Ascending aorta (tissue), 2 donors: Measurements from ENCODE around the gene BAZ2A. TPM values are rescaled to one million over a fixed set of nuclear protein-coding genes. Genes with fewer than 3 reads are reported as not detected.

ENCODE experiments used
- DNase-seq, 2 donors: peaks; one replicate each; pipeline ENCODE4 v3.0.0-alpha.2; 2019; ENCODE audit warnings: low spot score in 2 of 2
- H3K27ac ChIP-seq, 2 donors: fragments of 200-600 bp; sonication (generic); one replicate each; pipeline ENCODE4 v1.5.1; 2016 to 2017; ENCODE audit warnings: mild to moderate bottlenecking in 1 of 2
- H3K27me3 ChIP-seq: fragments of 200-600 bp; sonication (generic); one replicate; pipeline ENCODE4 v1.5.1; 2017
- H3K36me3 ChIP-seq, 2 donors: fragments of 200-600 bp; sonication (generic); one replicate each; pipeline ENCODE4 v1.5.1; 2016
- H3K4me1 ChIP-seq, 2 donors: fragments of 200-600 bp; sonication (generic); one replicate each; pipeline ENCODE4 v1.5.1; 2016 to 2017; ENCODE audit warnings: mild to moderate bottlenecking in 1 of 2
- H3K4me3 ChIP-seq, 2 donors: fragments of 200-600 bp; sonication (generic); one replicate each; pipeline ENCODE4 v1.5.1; 2016 to 2017; ENCODE audit warnings: mild to moderate bottlenecking in 1 of 2
- H3K9me3 ChIP-seq, 2 donors: fragments of 200-600 bp; sonication (generic); one replicate each; pipeline ENCODE4 v1.5.1; 2016
- CTCF ChIP-seq, 3 experiments: fragments of 200-600 bp in 2 of 3; fragments of 450-650 bp in 1 of 3; sonication (generic) in 2 of 3; IDR thresholded peaks; one replicate each; pipeline ENCODE4 v1.5.1; 2016 to 2019; ENCODE audit warnings: antibody characterized with exemption in 3 of 3, mild to moderate bottlenecking in 1 of 3, moderate library complexity in 1 of 3
- intact Hi-C: fragments of 100-400 bp; cut with DNase I; formaldehyde crosslinking; loops from one replicate; pipeline ENCODE4 v1.15.1; 2023
- total RNA-seq: library from RNA; depleted of rRNA; stranded (reverse); fragments of >200 nt; gene quantifications from one replicate; pipeline ENCODE4 v1.1.0, GENCODE V29; 2016

Gene BAZ2A
- total RNA-seq, 1 donor from 2014 or later = 118 TPM

GRCh38 chr12:56631790-56632700, 1.9 kb upstream of the BAZ2A start:
- Histone ChIP-seq H3K36me3 (no peaks in the 10 kb centered on the region), H3K27ac (peak overlapping the region; percentile 82 to 95), H3K27me3 (no peaks in the 10 kb centered on the region), H3K9me3 (no peaks in the 10 kb centered on the region), H3K4me1 (peaks cover 18 to 42% of the 10 kb centered on the region in 2 donors), H3K4me3 (peak overlapping the region; percentile 37 to 93)
- peak in 1 of 2 donors; percentile 81 for DNase-seq
- intact Hi-C loops = no loop called here
- TF ChIP-seq CTCF (IDR thresholded peaks at IDR 0.05) = no peak

- H3K9me3 ChIP-seq = no peaks in the 10 kb centered on the region
- no peak for DNase-seq
- H3K27ac ChIP-seq = peak overlapping the region; percentile 85 to 92
- peaks cover 0 to 5% of the 10 kb centered on the region in 2 donors for H3K36me3 ChIP-seq
- no peaks in the 10 kb centered on the region for H3K27me3 ChIP-seq
- H3K4me3 ChIP-seq = peak overlapping the region; percentile 90 to 97
- peaks cover 15 to 51% of the 10 kb centered on the region in 2 donors for H3K4me1 ChIP-seq
- TF ChIP-seq CTCF (IDR thresholded peaks at IDR 0.05) = no peak
- intact Hi-C loops = no loop called here
These were observed 507 bp downstream of the BAZ2A start for GRCh38 chr12:56629459-56630179.

- Histone ChIP-seq H3K4me3 (peak overlapping the region; percentile 90 to 97), H3K9me3 (no peaks in the 10 kb centered on the region), H3K4me1 (peaks cover 15 to 53% of the 10 kb centered on the region in 2 donors), H3K36me3 (peaks cover 0 to 5% of the 10 kb centered on the region in 2 donors), H3K27ac (peak overlapping the region; percentile 85 to 92), H3K27me3 (no peaks in the 10 kb centered on the region)
- no peak for TF ChIP-seq CTCF (IDR thresholded peaks at IDR 0.05)
- DNase-seq = peak; percentile 51 to 84
- intact Hi-C loops = no loop called here
These were observed 1.3 kb downstream of the BAZ2A start for GRCh38 chr12:56628671-56629458.

- no peak overlapping the region for H3K4me3 ChIP-seq
- H3K9me3 ChIP-seq = no peaks in the 10 kb centered on the region
- TF ChIP-seq CTCF (IDR thresholded peaks at IDR 0.05) = no peak
- peaks cover 7 to 38% of the 10 kb centered on the region in 2 donors for H3K4me1 ChIP-seq
- no peak overlapping the region for H3K27ac ChIP-seq
- peaks cover 5 to 7% of the 10 kb centered on the region in 2 donors for H3K36me3 ChIP-seq
- intact Hi-C loops = no loop called here
- H3K27me3 ChIP-seq = no peaks in the 10 kb centered on the region
- no peak for DNase-seq
These were observed 3.4 kb downstream of the BAZ2A start for GRCh38 chr12:56626701-56627100.

GRCh38 chr12:56622535-56622934, 7.6 kb downstream of the BAZ2A start:
- Histone ChIP-seq H3K36me3 (peaks cover 8 to 31% of the 10 kb centered on the region in 2 donors), H3K4me1 (peaks cover 0 to 21% of the 10 kb centered on the region in 2 donors), H3K9me3 (no peaks in the 10 kb centered on the region), H3K27ac (no peak overlapping the region), H3K4me3 (no peak overlapping the region), H3K27me3 (no peaks in the 10 kb centered on the region)
- intact Hi-C loops = no loop called here
- TF ChIP-seq CTCF (IDR thresholded peaks at IDR 0.05) = no peak
- no peak for DNase-seq
